HL-60/S4 (cell line): Measurements from ENCODE around the gene SLC19A3.

ENCODE experiments used
- in situ Hi-C: fragments of 300-500 bp; cut with MboI; formaldehyde crosslinking; loops from 2 replicates; pipeline ENCODE4 v1.14.3; 2022; ENCODE audit warnings: low sequenced_read_pairs

The SLC19A3 gene

DNA sequence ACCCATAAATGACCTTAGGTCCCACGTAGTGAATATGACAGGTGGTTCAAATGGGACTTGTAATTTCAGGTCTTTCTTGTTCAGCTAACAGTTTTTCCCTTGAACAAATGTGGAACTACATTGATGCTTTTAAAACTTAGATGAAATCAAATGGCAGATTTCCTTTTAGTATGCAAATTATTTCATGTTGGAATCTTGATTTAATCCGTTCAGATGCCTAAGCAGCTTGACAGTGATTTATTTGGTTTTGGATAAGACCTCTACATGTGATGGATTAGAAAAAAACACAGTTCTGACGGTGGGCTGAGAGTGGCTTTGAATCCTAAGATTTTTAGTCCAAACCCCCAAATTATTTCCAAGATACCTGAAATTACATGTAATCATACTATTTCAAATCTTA is 83.6 kb downstream of the SLC19A3 start:
- in situ Hi-C loops, result no loop called here
